Adrenal gland (tissue), 12 donors: ENCODE data around the gene KDM1A. TPM values are rescaled to one million over a fixed set of nuclear protein-coding genes. Genes with fewer than 3 reads are reported as not detected.
A peak's percentile ranks its signal among the peaks of the same experiment; 100 is the strongest.

Experiments used
- DNase-seq, 7 donors: peaks; one replicate each; pipeline ENCODE4 v3.0.0-alpha.2; 2019 to 2020
- H3K27ac ChIP-seq, 5 donors: fragments of 200-600 bp; sonication (generic) in 4 of 5; 1 replicate in 3 of 5; 2 replicates in 2 of 5; pipeline versions ENCODE4 v1.5.1 to v1.8.0; 2016 to 2020; ENCODE audit warnings: mild to moderate bottlenecking in 1 of 5
- H3K27me3 ChIP-seq: fragments of 200-600 bp; 2 replicates; pipeline ENCODE4 v1.8.0; 2021
- H3K36me3 ChIP-seq, 2 donors: fragments of 200-600 bp; replicated peaks in 1 of 2; 1 replicate in 1 of 2; 2 replicates in 1 of 2; pipeline versions ENCODE4 v1.5.1 to v1.8.0; 2018 to 2022
- H3K4me1 ChIP-seq, 2 donors: fragments of 200-600 bp; replicated peaks in 1 of 2; 1 replicate in 1 of 2; 2 replicates in 1 of 2; pipeline versions ENCODE4 v1.5.1 to v1.8.0; 2018 to 2021
- H3K4me3 ChIP-seq, 4 donors: fragments of 200-600 bp; sonication (generic) in 3 of 4; one replicate each; pipeline ENCODE4 v1.5.1; 2016 to 2018
- H3K9me3 ChIP-seq, 3 donors: fragments of 200-600 bp; sonication (generic) in 1 of 3; replicated peaks in 1 of 3; 1 replicate in 2 of 3; 2 replicates in 1 of 3; pipeline versions ENCODE4 v1.5.1 to v1.8.0; 2016 to 2021
- POLR2A ChIP-seq, 2 donors: fragments of 450-650 bp; IDR thresholded peaks; one replicate each; pipeline ENCODE4 v1.6.1; 2017; ENCODE audit warnings: antibody characterized with exemption in 2 of 2, mild to moderate bottlenecking in 2 of 2, moderate library complexity in 1 of 2
- WGBS, 4 donors: extraction: QIAGEN DNeasy Blood & Tissue Kit in 2 of 4; methylation state at CpG; one replicate each; pipeline versions ENCODE4 v1.1.5 to v1.1.7; 2013 to 2017; 5-methylcytosine and 5-hydroxymethylcytosine counted together
- intact Hi-C, 2 donors: fragments of 100-400 bp; cut with DNase I; formaldehyde crosslinking; loops; one replicate each; pipeline versions ENCODE4 v1.14.1 to v1.15.0; 2022 to 2023
- polyA plus RNA-seq, 3 donors: library from polyadenylated mRNA; stranded (reverse); fragments of 200-250 nt in 2 of 3; fragments of 350-450 nt in 1 of 3; fragmentation: Illumina TruSeq in 1 of 3; extraction: RNeasy Lipid Tissue Mini Kit (QIAGEN cat#74804) in 1 of 3; gene quantifications; one replicate each; pipeline ENCODE4 v1.2.3, GENCODE V29; 2013 to 2014
- total RNA-seq, 9 donors: library from RNA; depleted of rRNA in 4 of 9; stranded (reverse); fragments of >200 nt in 4 of 9; fragments of 120-200 nt in 1 of 9; fragmentation: NEBNext Ultra II Directional in 1 of 9; extraction: Animal tissue kit (Norgen Biotek cat#: 25700) in 1 of 9; gene quantifications; one replicate each; pipeline versions ENCODE4 v1.1.0 to v1.2.4, GENCODE V29; 2013 to 2023
- TF ChIP-seq, protein P1 (sequence below), 6 experiments: fragments of 450-650 bp in 4 of 6; fragments of 200-600 bp in 2 of 6; sonication (generic) in 1 of 6; IDR thresholded peaks; 1 replicate in 5 of 6; 2 replicates in 1 of 6; pipeline versions ENCODE4 v1.5.1 to v1.8.0; 2016 to 2021; ENCODE audit warnings: antibody characterized with exemption in 6 of 6, mild to moderate bottlenecking in 2 of 6, moderate library complexity in 1 of 6
- donor health status: healthy with polysubstance abuse.
- donor health status: Bipolar disorder and iron deficiency.
- donor health status: DM: yes; HTN: yes; CAD: no.
- donor health status: DM: no; HTN: no; CAD: no.
- donor health status: DM: no; HTN: no; CAD: no.
- donor health status: DM: yes; HTN: yes; CAD: no.

The KDM1A gene
- total and polyA plus RNA-seq, 12 donors = 25.3 to 87.1 (median 57.8) TPM

DNA sequence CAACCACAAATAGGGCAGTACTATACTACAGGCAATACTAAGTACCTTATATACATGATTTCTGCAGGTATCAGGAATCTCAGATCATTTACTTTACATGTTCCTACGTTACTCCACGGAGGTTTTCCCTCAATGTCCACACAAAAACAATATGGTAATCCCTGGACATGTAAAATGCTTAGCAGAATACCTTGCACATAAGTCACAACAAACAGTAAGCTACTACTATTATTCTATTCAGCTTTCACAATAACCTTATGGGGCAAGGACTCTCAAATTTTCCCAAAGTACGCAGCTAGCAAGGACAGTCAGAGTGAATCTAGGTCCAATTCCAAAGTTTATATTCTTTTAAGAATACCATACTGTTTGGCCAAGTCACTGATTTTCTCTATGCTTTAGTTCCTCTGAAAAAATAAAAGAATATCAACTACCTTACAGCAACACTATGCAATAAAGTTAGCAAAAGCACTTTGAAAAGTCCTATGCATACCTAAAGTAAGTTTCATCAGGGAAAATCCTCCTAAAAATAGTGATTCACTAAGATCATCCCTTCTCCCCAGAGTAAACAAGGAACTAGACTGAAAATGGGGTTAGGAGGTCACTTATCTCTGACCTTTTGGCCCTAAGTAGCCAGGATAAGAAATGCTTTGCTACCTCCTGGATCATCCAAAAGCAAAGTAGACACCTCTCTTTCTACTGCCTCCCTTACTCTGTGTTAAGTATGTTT, 82.0 kb downstream of the KDM1A start:
- Histone ChIP-seq H3K27me3 (no peaks in the 10 kb centered on the region), H3K4me1 (peaks cover 39 to 57% of the 10 kb centered on the region in 2 donors), H3K27ac (peak overlapping the region in 4 of 5 donors; percentile 64 to 88 (median 82)), H3K4me3 (no peak overlapping the region), H3K36me3 (no peaks in the 10 kb centered on the region), H3K9me3 (no peaks in the 10 kb centered on the region)
- intact Hi-C loops = loop anchor here in 1 of 2 donors (5.0 kb wide), 1 partner anchor 66 kb away; the partner anchor contains the start of gene LUZP1
- TF ChIP-seq, protein P1, sequence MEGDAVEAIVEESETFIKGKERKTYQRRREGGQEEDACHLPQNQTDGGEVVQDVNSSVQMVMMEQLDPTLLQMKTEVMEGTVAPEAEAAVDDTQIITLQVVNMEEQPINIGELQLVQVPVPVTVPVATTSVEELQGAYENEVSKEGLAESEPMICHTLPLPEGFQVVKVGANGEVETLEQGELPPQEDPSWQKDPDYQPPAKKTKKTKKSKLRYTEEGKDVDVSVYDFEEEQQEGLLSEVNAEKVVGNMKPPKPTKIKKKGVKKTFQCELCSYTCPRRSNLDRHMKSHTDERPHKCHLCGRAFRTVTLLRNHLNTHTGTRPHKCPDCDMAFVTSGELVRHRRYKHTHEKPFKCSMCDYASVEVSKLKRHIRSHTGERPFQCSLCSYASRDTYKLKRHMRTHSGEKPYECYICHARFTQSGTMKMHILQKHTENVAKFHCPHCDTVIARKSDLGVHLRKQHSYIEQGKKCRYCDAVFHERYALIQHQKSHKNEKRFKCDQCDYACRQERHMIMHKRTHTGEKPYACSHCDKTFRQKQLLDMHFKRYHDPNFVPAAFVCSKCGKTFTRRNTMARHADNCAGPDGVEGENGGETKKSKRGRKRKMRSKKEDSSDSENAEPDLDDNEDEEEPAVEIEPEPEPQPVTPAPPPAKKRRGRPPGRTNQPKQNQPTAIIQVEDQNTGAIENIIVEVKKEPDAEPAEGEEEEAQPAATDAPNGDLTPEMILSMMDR (IDR thresholded peaks at IDR 0.05) = no peak
- no peak for TF ChIP-seq POLR2A (IDR thresholded peaks at IDR 0.05)
- 53 to 64% (median 58%) methylated on average over 3 of the region's 3 CpGs for WGBS, 4 donors
- no peak for DNase-seq

DNA sequence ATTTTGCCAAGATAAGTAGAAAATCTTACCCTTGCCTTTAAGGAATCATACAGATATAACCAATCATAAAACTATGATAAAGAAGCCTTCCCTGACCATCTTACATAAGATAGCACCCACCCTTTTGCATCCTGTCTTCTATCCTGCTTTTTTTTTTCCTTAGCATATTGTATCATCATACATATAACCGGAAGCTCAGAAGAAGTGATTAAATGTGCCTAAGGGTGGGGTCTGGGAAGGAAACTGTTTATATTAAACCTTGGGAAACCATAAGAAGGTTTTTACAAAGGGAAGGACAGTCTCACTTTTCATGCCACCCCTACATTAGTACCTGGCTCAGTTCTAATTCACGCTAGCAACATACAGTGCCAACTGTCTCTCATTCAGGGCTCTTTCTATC, 82.6 kb downstream of the KDM1A start:
- intact Hi-C loops = loop anchor here in 1 of 2 donors (5.0 kb wide), 1 partner anchor 65 kb away; the partner anchor contains the start of gene LUZP1
- peak overlapping the region in 4 of 5 donors; percentile 64 to 88 (median 82) for H3K27ac ChIP-seq

DNA sequence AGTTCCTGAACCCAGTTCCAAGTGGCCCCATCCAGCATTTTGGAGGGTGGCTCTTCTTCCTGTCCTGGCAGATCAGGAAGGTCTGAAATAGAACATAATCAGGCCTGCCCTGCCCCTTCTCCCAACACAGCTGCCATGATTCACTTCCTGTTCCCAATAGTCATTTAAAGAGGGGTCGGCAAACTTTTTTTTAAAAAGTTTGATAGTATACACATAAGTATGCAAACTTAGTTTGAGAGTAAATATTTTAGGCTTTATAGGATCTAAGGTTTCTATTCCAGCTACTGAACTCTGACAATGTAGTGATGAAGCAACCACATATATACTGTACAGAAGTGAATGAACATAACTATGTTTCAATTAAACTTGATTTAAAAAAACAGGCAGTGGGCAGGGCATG, 83.0 kb downstream of the KDM1A start:
- peak overlapping the region in 1 of 4 donors; percentile 2 for H3K4me3 ChIP-seq
- WGBS, 4 donors = 5 to 13% (median 12%) methylated on average over 1 of the region's 1 CpG
- TF ChIP-seq, protein P1 (IDR thresholded peaks at IDR 0.05) = no peak
- TF ChIP-seq POLR2A (IDR thresholded peaks at IDR 0.05) = no peak
- H3K36me3 ChIP-seq = peaks cover 0 to 4% of the 10 kb centered on the region in 2 donors
- peak overlapping the region in 4 of 5 donors; percentile 64 to 88 (median 82) for H3K27ac ChIP-seq
- DNase-seq = no peak
- intact Hi-C loops = loop anchor here in 1 of 2 donors (5.0 kb wide), 1 partner anchor 65 kb away; the partner anchor contains the start of gene LUZP1
- no peaks in the 10 kb centered on the region for H3K9me3 ChIP-seq
- H3K27me3 ChIP-seq = no peaks in the 10 kb centered on the region
- H3K4me1 ChIP-seq = peaks cover 39 to 57% of the 10 kb centered on the region in 2 donors

More for the DNA sequence above, 82.6 kb downstream of the KDM1A start:
- no peak for DNase-seq
- Histone ChIP-seq H3K27me3 (no peaks in the 10 kb centered on the region), H3K4me1 (peaks cover 39 to 57% of the 10 kb centered on the region in 2 donors), H3K36me3 (no peaks in the 10 kb centered on the region), H3K4me3 (peak overlapping the region in 1 of 4 donors; percentile 2), H3K9me3 (no peaks in the 10 kb centered on the region)
- TF ChIP-seq, protein P1 (IDR thresholded peaks at IDR 0.05) = no peak
- no peak for TF ChIP-seq POLR2A (IDR thresholded peaks at IDR 0.05)
- 77 to 83% (median 80%) methylated on average over 2 of the region's 2 CpGs for WGBS, 4 donors

DNA sequence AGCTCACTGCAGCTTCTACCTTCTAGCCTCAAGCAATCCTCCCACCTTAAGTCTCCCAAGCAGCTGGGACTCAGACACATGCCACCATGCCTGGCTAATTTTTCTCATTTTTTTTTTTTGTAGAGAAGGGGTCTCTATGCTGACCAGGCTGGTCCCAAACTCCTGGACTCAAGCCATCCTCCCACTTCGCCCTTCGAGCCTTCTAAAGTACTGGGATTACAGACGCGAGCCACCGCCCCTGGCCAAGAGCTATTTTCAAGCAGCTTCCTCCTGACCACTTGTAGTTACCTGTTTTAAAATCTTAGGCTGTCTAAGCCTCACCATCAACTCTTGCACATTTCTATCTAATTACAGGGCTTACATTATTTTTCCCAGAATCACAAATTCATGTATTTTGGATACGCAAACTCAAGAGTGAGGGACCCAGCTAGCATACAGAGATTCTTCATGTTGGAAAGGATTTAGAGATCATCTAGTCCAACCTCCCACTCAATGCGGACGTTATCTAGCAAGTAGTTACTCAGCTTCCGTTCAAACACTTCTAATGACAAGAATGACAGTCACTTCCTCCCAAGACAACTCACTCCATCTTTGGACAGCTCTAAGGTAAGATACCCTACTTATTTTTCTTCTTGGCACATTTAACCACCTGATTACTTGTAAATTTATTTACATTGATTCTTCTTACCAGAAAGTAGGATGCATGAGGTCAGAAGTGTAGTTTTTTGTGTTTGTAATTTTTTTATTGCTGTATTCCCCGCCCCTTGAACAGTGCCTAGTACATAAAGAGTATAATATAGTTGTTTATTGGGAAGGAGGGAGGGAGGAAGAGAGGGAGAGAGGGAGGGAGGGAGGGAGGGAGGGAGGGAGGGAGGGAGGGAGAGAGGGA, 84.0 kb downstream of the KDM1A start:
- no peak for TF ChIP-seq POLR2A (IDR thresholded peaks at IDR 0.05)
- TF ChIP-seq, protein P1 (IDR thresholded peaks at IDR 0.05) = no peak
- Histone ChIP-seq H3K36me3 (peaks cover 0 to 8% of the 10 kb centered on the region in 2 donors), H3K4me3 (no peak overlapping the region), H3K9me3 (no peaks in the 10 kb centered on the region), H3K27ac (peak overlapping the region in 3 of 5 donors; percentile 42 to 85 (median 46)), H3K4me1 (peaks cover 39 to 59% of the 10 kb centered on the region in 2 donors), H3K27me3 (no peaks in the 10 kb centered on the region)
- WGBS, 4 donors = 49 to 55% (median 51%) methylated on average over 10 of the region's 10 CpGs
- intact Hi-C loops = loop anchor here in 1 of 2 donors (5.0 kb wide), 1 partner anchor 64 kb away; the partner anchor contains the start of gene LUZP1
- no peak for DNase-seq
